GM21528 (cell line): ENCODE data around the gene LRIG1.

Experiments
- ATAC-seq: cut with Tn5 transposase; IDR thresholded peaks from one replicate; pipeline ENCODE4 v1.9.1; 2021; ENCODE audit warnings: mild to moderate bottlenecking, moderate library complexity; ENCODE audit not compliant: unreplicated experiment, low FRiP score

The LRIG1 gene

GRCh38 chr3:66504850-66505641, 4.2 kb upstream of the LRIG1 start:
- no peak for ATAC-seq

GRCh38 chr3:66502981-66503380, 2.2 kb upstream of the LRIG1 start:
- ATAC-seq: no peak

GRCh38 chr3:66502245-66502874, 1.5 kb upstream of the LRIG1 start:
- ATAC-seq: no peak

- no peak for ATAC-seq
These were observed 842 bp upstream of the LRIG1 start for GRCh38 chr3:66501483-66502244.

GRCh38 chr3:66499881-66500575, 794 bp downstream of the LRIG1 start:
- peak; percentile 29 for ATAC-seq

GRCh38 chr3:66498687-66499621, 1.9 kb downstream of the LRIG1 start:
- no peak for ATAC-seq

GRCh38 chr3:66497985-66498671, 2.7 kb downstream of the LRIG1 start:
- ATAC-seq: no peak

- no peak for ATAC-seq
These were observed 3.4 kb downstream of the LRIG1 start for GRCh38 chr3:66497288-66497984.

GRCh38 chr3:66496746-66497145, 4.1 kb downstream of the LRIG1 start:
- no peak for ATAC-seq

- ATAC-seq: no peak
These were observed 4.5 kb downstream of the LRIG1 start for GRCh38 chr3:66496301-66496700.

- no peak for ATAC-seq
These were observed 5.2 kb downstream of the LRIG1 start for GRCh38 chr3:66495668-66496045.

GRCh38 chr3:66494959-66495667, 5.7 kb downstream of the LRIG1 start:
- ATAC-seq: no peak

- ATAC-seq: no peak
These were observed 7.2 kb downstream of the LRIG1 start for GRCh38 chr3:66493458-66494099.

- ATAC-seq: no peak
These were observed 8.2 kb downstream of the LRIG1 start for GRCh38 chr3:66492672-66493071.

- ATAC-seq: no peak
These were observed 8.8 kb downstream of the LRIG1 start for GRCh38 chr3:66492071-66492470.

GRCh38 chr3:66490984-66491383, 9.8 kb downstream of the LRIG1 start:
- ATAC-seq: no peak

- ATAC-seq: no peak
These were observed 10.6 kb downstream of the LRIG1 start for GRCh38 chr3:66490214-66490613.

GRCh38 chr3:66489581-66489980, 11.2 kb downstream of the LRIG1 start:
- ATAC-seq: no peak
